Left ventricle myocardium superior (tissue), 1 donor: ENCODE data around the gene SLC25A25. TPM values are rescaled to one million over a fixed set of nuclear protein-coding genes. Genes with fewer than 3 reads are reported as not detected.
"Not testable (repeated sequence)": the region's sequence is repeated elsewhere in the genome, so short reads cannot be mapped to it uniquely, and the experiment has no call there.

ENCODE experiments used
- ATAC-seq: fragments of 200-7000 bp; cut with Tn5 transposase; one replicate; pipeline ENCODE4 v1.9.1; 2020; ENCODE audit warnings: mild to moderate bottlenecking, moderate library complexity
- DNase-seq: peaks from one replicate; pipeline ENCODE4 v3.0.0-alpha.2; 2020
- intact Hi-C: fragments of 100-400 bp; cut with micrococcal nuclease; formaldehyde crosslinking; loops from one replicate; pipeline ENCODE4 v1.11.0; 2022
- total RNA-seq: library from RNA; stranded (reverse); fragmentation: NEBNext Ultra II Directional; extraction: Animal tissue kit (Norgen Biotek cat#: 25700); gene quantifications from one replicate; pipeline ENCODE4 v1.2.1, GENCODE V29; 2021
- donor health status: DM: no; HTN: yes; CAD: no; lungs with severe emphysema.

SLC25A25 gene
- total RNA-seq, 1 donor from 2014 or later = 4.8 TPM

DNA sequence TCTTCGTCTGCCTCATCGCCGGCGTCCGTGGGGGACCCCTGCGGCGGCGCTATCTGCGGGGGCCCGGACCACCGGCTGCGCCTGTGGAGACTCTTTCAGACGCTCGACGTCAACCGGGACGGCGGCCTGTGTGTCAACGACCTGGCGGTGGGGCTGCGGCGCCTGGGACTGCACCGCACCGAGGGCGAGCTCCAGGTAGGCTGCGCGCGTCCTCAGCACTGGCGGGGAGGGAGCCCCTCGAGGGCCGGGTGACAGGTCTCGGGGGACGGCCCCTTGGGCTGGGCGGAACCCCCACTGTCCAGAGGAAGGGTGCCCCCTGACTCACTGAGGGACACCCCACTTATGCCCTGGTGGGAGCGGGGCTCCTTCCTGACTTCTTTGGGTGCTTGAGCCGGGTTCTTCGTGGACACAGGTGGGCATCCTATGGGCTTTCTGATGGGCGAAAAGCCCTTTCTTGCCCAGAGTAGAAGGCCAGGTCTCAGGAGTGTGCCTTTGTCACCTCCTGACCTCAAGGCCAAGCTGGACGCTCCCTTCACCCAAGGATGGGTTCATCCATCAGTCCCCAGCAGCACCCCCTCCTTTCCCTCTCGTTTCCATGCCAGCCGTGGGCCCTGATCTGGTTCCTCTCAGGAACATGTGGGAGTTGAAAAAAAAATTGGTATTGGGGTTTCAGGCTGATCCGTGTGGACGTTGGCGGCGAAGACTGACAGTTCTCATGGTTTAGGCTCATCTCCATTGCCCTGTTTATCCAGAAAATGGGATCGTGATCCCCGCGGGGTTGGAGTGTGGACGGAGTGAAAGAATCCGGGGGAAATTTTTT, 564 bp downstream of the SLC25A25 start:
- intact Hi-C loops = no loop called here
- no peak for ATAC-seq
- peak; percentile 66 for DNase-seq

DNA sequence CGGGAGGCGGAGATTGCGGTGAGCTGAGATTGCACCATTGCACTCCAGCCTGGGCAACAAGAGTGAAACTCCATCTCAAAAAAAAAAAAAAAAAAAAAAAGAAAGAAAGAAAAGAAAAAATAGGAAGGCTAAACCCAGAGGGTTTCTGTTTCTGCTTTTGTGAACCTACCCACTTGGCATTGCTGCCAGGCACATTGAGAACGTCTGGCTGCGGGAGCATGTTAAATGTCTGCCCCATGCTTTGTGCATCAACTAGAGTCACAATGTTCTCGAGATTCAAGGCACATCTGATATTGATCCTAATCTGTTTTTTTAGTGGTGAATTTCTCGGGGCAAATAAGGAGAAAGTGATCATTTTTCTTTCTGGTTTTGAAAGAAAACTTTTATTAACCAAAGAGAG, 2.8 kb downstream of the SLC25A25 start:
- ATAC-seq = no peak
- intact Hi-C loops = no loop called here

DNA sequence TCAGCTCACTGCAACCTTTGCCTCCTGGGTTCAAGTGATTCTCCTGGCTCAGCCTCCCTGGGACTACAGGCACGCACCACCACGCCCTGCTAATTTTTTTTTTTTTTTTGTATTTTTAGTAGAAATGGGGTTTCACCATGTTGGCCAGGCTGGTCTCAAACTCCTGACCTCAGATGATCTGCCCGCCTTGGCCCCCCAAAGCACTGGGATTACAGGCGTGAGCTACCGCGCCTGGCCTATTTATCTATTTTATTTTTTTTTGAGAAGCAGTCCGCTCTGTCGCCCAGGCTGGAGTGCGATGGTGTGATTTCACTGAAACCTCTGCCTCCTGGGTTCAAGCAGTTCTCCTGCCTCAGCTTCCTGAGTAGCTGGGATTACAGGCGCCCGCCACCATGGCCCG, 3.4 kb downstream of the SLC25A25 start:
- DNase-seq, ATAC-seq, intact Hi-C loops: not testable (repeated sequence)

More for the DNA sequence above, 2.8 kb downstream of the SLC25A25 start:
- DNase-seq = no peak

GRCh38 chr9:128072144-128073021, 4.4 kb downstream of the SLC25A25 start:
- no peak for ATAC-seq
- intact Hi-C loops = no loop called here
- DNase-seq = peak; percentile 66

GRCh38 chr9:128073253-128073886, 5.3 kb downstream of the SLC25A25 start:
- ATAC-seq = no peak
- intact Hi-C loops = no loop called here
- no peak for DNase-seq

DNA sequence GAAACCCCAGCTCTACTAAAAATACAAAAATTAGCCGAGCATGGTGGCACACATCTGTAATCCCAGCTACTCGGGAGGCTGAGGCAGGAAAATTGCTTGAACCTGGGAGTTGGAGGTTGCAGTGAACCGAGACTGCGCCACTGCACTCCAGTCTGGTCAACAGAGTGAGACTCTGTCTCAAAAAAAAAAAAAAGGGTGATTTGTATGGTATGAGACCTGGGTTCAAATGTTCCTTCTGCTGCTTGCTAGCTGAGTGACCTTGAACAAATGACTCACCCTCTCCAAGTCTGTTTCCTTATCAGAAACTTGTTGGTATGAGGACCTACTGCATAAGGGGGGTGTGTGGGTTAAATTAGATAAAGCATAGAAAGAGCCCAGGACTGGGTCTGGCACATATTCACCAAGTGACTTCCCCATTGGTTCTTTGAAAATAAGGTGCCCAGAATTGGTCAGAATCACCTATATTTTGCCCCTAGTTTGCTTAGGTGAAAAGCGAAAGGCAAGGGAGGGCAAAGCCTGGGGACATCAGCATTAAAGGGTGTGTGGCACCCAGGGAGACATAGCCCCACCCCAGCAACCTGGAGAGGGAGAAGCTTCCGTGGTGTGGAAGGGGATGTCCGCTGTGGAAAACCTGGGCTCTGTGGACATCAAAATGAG, 9.9 kb downstream of the SLC25A25 start:
- intact Hi-C loops = no loop called here
- ATAC-seq (no peak), DNase-seq (no peak)

DNA sequence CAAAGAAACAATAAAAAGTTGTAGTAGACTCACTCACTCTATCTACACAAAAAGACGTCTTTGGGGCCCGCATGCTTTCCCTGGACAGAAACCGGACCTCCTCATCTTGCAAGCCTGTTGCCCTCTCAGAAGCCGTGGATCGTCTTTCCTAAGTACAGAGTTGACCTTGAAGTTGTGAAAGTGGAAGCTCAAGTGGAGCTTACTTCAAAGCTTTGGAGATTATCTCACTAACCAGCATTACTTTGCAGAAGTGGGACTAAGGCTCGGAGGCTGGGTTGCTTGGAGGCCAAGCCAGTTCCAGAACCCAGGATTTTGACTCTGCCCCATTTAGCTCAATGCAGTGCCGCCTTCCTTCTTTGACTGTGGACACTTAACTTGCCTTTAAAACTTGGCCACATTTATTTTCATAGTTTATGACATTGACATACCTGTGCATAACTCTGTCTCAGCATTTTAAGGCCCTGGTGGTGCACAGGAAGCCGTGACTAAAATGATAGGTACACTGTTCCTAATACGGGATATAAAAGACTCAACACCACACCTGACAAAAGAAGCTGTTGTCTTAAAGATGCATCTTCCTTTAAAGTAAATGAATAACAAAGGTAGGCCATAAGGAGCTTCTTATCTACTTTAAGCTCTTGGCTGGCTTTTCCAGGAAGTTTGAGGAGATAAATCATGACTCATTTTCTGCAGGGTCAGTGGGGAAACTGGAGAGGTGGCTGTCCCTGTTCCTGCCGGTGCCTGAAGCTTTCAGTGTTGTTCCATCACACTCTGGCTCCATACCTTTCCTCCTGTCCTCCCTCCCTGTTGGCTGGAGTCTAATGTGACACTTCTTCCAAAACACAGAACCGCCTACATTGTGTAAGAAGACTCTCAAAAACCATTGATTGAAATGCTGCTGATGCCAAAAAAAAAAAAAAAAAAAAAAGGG, 10.7 kb downstream of the SLC25A25 start:
- intact Hi-C loops = no loop called here
- DNase-seq (no peak), ATAC-seq (peak; percentile 21)

GRCh38 chr9:128080206-128080605, 12.2 kb downstream of the SLC25A25 start:
- intact Hi-C loops = no loop called here
- ATAC-seq = no peak
- DNase-seq = no peak

DNA sequence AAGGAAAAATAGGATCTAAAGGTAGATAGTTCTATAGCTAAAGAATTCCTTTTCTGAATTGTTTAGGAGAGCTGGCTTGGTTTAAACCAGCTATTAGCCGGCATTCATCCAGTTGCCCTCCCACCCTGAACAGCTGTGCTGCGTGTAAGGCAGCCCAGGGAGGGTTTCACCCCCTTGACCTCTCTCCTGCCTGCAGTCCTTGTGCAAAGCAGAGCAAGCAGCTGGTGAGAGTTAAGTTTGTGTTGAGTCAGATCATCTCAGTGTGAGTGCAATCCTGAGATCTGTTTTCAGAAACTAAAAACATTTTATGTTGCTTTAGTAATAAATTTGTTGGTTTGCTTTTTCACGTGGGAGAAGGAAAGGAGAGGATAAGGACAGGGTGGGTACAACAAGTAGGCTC, 13.0 kb downstream of the SLC25A25 start:
- no peak for DNase-seq
- intact Hi-C loops = no loop called here
- ATAC-seq = peak; percentile 79

DNA sequence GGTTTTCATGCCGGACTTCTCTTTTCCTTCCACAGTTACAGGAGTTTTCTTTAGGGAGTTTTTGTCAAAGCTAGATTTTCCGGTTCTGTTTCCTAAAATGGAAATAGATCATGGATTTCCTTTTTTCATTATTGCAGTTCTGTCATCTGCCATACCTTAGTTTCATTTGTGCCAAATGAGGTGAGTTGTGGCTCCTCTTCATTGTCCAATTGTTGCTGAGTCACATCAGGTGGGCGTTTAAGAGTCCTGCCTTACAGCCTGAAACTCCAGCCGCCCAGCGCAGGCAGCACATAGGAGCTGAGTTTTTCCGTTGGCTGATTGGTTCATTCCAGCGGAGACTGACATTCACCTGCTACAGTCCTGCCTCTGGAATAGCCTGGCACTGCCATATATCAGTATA, 14.1 kb downstream of the SLC25A25 start:
- DNase-seq = no peak
- no peak for ATAC-seq
- intact Hi-C loops = no loop called here

- intact Hi-C loops = no loop called here
- ATAC-seq = no peak
- no peak for DNase-seq
Observed at GRCh38 chr9:128084746-128085145, 16.7 kb downstream of the SLC25A25 start.

GRCh38 chr9:128085943-128086342, 17.9 kb downstream of the SLC25A25 start:
- intact Hi-C loops = no loop called here
- DNase-seq (no peak), ATAC-seq (no peak)

DNA sequence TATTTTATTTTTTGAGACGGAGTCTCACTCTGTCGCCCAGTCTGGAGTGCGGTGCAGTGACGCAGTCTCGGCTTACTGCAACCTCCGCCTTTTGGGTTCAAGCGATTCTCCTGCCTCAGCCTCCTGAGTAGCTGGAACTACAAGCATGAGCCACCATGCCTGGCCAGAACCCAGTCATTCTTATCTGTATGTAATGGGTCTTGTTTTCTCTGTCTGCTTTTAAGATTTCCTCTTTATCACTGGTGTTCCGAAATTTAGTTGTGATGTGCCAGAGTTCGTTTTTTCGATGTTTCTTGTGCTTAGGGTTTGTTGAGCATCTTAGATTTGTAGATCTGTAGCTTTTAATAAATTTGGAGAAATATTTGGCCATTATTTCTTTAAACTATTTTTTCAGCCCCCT, 19.2 kb downstream of the SLC25A25 start:
- intact Hi-C loops = no loop called here

GRCh38 chr9:128088253-128088945, 20.4 kb downstream of the SLC25A25 start:
- DNase-seq (no peak), ATAC-seq (no peak)
- intact Hi-C loops = no loop called here

More for the DNA sequence above, 19.2 kb downstream of the SLC25A25 start:
- DNase-seq (no peak), ATAC-seq (no peak)

DNA sequence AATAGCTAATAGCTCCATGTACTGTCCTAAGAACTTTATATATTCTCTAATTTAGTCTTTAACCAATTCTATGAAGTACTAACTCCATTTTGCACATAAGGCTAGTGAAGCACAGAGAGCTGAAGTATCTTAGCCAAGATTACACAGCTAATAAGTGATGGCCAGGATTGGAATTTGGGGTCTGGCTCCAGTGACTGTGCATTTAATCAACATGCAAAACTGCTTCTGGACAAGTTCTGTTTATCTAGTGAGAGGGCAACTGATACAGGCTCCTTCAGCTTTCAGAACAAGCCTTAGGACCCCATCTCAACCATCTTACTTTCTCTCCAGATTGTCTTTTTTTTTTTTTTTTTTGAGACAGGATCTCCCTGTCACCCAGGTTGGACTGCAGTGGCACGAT, 21.3 kb downstream of the SLC25A25 start:
- DNase-seq (no peak), ATAC-seq (no peak)
- intact Hi-C loops = no loop called here

- DNase-seq (peak; percentile 75), ATAC-seq (peak; percentile 21)
- intact Hi-C loops = no loop called here
Observed at GRCh38 chr9:128091144-128091543, 23.1 kb downstream of the SLC25A25 start.

DNA sequence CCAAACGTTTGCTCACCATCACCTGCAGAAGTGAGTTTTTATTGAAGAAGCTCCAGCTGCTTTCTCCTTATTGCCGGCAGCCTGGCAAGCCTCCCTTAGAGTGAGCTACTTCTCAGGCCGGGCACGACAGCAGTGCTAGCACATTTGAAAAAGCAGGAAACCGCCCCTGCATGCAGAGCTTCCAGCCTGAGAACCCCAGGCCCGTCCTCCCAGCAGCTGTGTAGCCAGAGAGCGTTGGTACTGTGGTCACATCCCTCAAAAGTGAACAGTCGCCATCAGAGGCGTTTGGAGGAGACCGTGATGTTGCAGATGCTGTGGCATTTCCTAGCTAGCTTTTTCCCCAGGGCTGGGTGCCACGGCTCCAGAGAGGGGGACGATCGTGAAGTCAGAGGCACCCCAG, 23.5 kb downstream of the SLC25A25 start:
- DNase-seq = no peak
- intact Hi-C loops = no loop called here
- ATAC-seq = no peak
